ACC112 (cell line): ENCODE measurements around the gene SCNN1A.

Experiments
- H2AFZ ChIP-seq: fragments of 200-600 bp; sonication (generic); one replicate; pipeline ENCODE4 v1.6.0; 2017; ENCODE audit warnings: antibody characterized with exemption, low read length; ENCODE audit not compliant: unreplicated experiment
- H3K27ac ChIP-seq: fragments of 200-600 bp; sonication (generic); 2 replicates; pipeline ENCODE4 v1.5.1; 2014; ENCODE audit warnings: low read depth, mild to moderate bottlenecking, antibody characterized with exemption, low read length, moderate library complexity
- H3K27me3 ChIP-seq: fragments of 200-600 bp; sonication (generic); 2 replicates; pipeline ENCODE4 v1.6.1; 2014; ENCODE audit warnings: mild to moderate bottlenecking, antibody characterized with exemption, low read length, moderate library complexity, mixed read lengths; ENCODE audit not compliant: insufficient read depth
- H3K36me3 ChIP-seq: fragments of 200-600 bp; sonication (generic); 2 replicates; pipeline ENCODE4 v1.6.1; 2016; ENCODE audit warnings: mild to moderate bottlenecking, antibody characterized with exemption, low read length, moderate library complexity, mixed read lengths; ENCODE audit not compliant: insufficient read depth
- H3K4me1 ChIP-seq: fragments of 200-600 bp; sonication (generic); one replicate; pipeline ENCODE4 v1.6.1; 2016; ENCODE audit warnings: low read length, mixed read lengths; ENCODE audit not compliant: insufficient read depth, unreplicated experiment, control insufficient read depth
- H3K4me3 ChIP-seq: fragments of 200-600 bp; sonication (generic); 2 replicates; pipeline ENCODE4 v1.5.1; 2014; ENCODE audit warnings: mild to moderate bottlenecking, low read depth, low read length
- H3K79me2 ChIP-seq: fragments of 200-600 bp; sonication (generic); one replicate; pipeline ENCODE4 v1.6.0; 2016; ENCODE audit warnings: low read length; ENCODE audit not compliant: control insufficient read depth, unreplicated experiment, insufficient read depth

The SCNN1A gene

DNA sequence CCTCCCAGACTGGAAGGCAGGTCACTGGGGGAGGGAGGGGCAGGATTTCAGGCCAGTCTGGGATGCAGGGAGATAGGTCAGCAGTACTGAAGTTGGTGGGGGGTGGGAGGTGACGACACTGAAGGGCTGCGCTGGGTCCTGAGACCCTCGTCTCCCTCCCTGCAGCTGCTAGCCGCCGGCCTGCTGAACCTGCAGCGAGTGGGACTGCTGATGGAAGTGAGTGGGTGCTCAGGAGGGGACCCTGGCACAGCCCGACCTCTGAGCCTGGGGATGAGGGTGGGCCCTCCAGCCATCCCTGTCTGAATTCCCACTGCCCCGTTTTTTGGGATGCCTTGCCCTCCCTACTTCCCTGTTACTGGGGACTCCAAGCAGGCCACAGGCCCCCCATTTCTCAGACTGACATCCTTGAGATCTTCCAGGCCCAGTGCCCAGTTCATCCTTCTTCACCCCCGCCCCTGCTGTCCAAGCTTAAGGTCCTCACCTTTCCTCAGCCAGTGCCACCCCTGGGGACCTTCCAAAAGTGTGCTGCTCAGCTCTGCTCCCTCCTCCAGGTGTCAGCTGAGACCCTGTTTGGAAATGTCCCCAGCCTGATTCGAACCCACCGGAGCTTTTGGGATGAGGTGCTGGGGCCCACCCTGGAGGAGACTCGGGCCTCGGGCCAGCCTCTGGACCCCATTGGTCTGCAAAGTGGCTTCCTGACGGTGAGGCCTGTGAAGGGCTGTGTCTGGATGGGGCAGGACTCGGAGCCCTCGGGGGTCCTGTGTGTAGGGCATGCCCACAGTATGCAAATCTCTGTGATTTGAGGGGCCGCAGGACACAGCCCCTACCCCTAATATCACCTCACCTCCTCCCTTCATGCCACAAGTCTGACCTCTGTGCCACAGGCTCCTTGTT is 59.4 kb downstream of the SCNN1A start:
- Histone ChIP-seq H3K4me3 (no peak overlapping the region), H3K27me3 (peaks cover 5% of the 10 kb centered on the region), H2AFZ (no peak overlapping the region), H3K79me2 (no peaks in the 10 kb centered on the region), H3K36me3 (no peaks in the 10 kb centered on the region), H3K27ac (no peak overlapping the region), H3K4me1 (peaks cover 25% of the 10 kb centered on the region)

DNA sequence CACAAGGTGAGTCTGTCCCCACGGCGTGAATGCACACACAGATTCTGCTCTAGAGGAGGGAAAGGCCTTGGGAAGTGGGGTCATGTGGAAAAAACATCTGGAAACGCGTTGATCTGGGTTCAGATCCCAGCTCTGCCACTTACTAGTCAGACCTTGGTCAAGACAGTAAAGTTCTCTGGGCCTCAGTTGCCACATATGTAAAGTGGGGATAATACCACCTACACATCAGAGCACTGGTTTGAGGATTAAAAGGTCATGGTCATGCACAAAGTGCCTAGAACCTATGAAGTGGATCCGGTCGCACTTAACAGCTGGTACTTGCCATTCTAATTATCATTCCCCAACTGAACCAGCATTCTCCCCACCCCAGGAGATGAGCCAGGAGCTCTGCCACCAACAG is 60.2 kb downstream of the SCNN1A start:
- Histone ChIP-seq H3K4me3 (no peak overlapping the region), H3K4me1 (peaks cover 25% of the 10 kb centered on the region), H3K36me3 (no peaks in the 10 kb centered on the region)

GRCh38 chr12:6314776-6315175 is 60.6 kb downstream of the SCNN1A start:
- peaks cover 25% of the 10 kb centered on the region for H3K4me1 ChIP-seq
- no peak overlapping the region for H3K4me3 ChIP-seq
- no peaks in the 10 kb centered on the region for H3K36me3 ChIP-seq
- H3K79me2 ChIP-seq: no peaks in the 10 kb centered on the region
- no peak overlapping the region for H2AFZ ChIP-seq
- H3K27ac ChIP-seq: no peak overlapping the region
- H3K27me3 ChIP-seq: peaks cover 17% of the 10 kb centered on the region

More for the DNA sequence above, 60.2 kb downstream of the SCNN1A start:
- no peak overlapping the region for H2AFZ ChIP-seq
- no peak overlapping the region for H3K27ac ChIP-seq
- H3K27me3 ChIP-seq: peaks cover 13% of the 10 kb centered on the region
- no peaks in the 10 kb centered on the region for H3K79me2 ChIP-seq

DNA sequence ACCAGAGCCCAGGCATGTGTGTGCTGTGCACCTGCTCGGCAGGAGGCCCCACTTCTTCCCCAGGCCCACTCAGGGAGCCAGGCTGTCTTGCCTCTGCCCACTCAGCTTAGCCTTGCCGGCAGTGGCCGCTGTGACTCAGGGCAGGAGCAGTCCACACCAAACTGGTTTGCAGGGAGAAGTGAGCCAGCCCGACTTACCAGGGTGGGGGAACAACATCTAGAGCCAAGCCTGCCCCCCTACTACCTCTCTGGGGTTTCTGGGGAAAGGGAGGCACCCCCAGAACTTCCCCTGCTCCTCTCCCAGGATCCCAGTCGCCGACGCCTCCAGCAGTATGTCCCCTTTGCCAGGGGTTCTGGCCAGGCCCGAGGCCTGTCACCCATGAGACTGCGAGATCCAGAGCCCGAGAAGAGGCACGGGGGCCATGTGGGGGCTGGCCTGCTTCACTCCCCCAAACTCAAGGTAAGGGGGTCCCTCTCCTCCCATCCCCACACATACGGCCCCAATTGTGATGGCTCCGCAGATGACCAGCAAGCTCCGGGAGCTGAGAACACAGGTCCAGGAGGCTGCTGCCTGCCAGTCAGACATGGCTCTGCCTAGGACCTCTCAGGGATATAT is 61.9 kb downstream of the SCNN1A start:
- Histone ChIP-seq H3K4me3 (no peak overlapping the region), H3K4me1 (peaks cover 25% of the 10 kb centered on the region), H2AFZ (no peak overlapping the region)

GRCh38 chr12:6312529-6313325 is 62.6 kb downstream of the SCNN1A start:
- Histone ChIP-seq H2AFZ (no peak overlapping the region), H3K79me2 (no peaks in the 10 kb centered on the region), H3K4me3 (no peak overlapping the region), H3K27me3 (peaks cover 17% of the 10 kb centered on the region), H3K27ac (peak overlapping the region; percentile 35; the same call in 1 of the 2 replicates), H3K4me1 (peaks cover 25% of the 10 kb centered on the region), H3K36me3 (no peaks in the 10 kb centered on the region)

More for the DNA sequence above, 61.9 kb downstream of the SCNN1A start:
- peaks cover 17% of the 10 kb centered on the region for H3K27me3 ChIP-seq
- no peak overlapping the region for H3K27ac ChIP-seq
- H3K36me3 ChIP-seq: no peaks in the 10 kb centered on the region
- H3K79me2 ChIP-seq: no peaks in the 10 kb centered on the region

DNA sequence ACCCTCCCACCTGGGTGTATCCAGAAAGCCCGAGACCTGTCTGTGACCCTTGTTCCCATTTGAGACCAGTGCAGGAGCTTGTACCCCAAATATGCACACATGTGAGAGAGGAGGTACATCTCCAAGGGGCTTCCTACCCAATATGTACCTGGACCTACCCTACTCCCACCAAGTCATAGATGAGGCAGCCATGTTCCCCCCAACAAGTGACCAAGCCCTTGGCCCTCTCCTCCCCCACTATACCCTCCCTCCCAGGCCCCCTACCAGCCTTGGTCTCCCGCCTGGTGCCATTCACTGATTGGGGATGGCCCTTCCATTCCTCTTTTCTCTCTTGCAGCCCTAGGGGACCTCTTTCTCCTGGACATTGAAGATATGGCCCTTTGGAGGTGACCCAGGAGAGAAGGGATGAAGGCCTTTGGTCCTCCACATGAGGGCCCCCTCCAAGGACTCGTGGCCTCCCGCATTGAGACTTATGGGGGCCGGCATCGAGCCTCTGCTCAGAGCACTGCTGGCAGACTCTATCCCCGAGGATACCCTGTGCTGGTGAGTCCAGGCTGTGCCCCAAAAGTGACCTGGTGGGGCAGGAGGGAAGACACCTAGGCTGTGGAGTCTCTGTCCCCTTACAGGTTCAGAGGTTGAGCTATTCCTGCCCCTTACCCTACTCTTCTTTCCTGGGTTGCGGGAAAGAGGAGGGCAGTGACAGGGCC is 63.4 kb downstream of the SCNN1A start:
- H3K4me1 ChIP-seq: peaks cover 25% of the 10 kb centered on the region
- H3K27ac ChIP-seq: no peak overlapping the region
- H3K36me3 ChIP-seq: no peaks in the 10 kb centered on the region
- no peak overlapping the region for H3K4me3 ChIP-seq
- no peaks in the 10 kb centered on the region for H3K79me2 ChIP-seq
- H2AFZ ChIP-seq: no peak overlapping the region
- peaks cover 17% of the 10 kb centered on the region for H3K27me3 ChIP-seq

GRCh38 chr12:6310771-6311610 is 64.4 kb downstream of the SCNN1A start:
- Histone ChIP-seq H3K4me1 (peaks cover 25% of the 10 kb centered on the region), H3K79me2 (no peaks in the 10 kb centered on the region), H3K36me3 (no peaks in the 10 kb centered on the region), H2AFZ (no peak overlapping the region), H3K4me3 (peak overlapping the region; percentile 60), H3K27me3 (peaks cover 17% of the 10 kb centered on the region), H3K27ac (no peak overlapping the region)

DNA sequence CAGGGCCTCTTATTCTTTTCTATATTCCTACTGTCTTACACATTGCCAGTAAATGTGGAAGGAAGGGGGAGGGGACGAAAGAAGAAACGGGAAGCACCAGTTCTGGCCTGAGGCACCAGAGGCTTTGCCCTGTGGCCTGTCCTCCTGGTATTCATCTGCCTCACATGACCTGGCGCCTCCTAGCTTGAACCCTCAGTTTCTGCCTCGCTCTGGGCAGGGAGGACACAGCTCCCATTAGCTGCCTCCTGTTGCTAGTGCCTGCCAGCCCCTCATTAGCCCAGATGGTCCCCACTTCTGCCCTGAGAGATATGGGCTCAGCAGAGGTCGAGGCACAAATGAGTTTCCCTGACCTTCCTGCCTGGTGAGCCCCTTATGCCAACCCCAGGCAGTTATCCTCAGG is 67.8 kb downstream of the SCNN1A start:
- Histone ChIP-seq H3K4me1 (peaks cover 7% of the 10 kb centered on the region), H3K27me3 (peaks cover 17% of the 10 kb centered on the region), H3K36me3 (no peaks in the 10 kb centered on the region), H2AFZ (no peak overlapping the region), H3K4me3 (no peak overlapping the region), H3K27ac (no peak overlapping the region), H3K79me2 (no peaks in the 10 kb centered on the region)

DNA sequence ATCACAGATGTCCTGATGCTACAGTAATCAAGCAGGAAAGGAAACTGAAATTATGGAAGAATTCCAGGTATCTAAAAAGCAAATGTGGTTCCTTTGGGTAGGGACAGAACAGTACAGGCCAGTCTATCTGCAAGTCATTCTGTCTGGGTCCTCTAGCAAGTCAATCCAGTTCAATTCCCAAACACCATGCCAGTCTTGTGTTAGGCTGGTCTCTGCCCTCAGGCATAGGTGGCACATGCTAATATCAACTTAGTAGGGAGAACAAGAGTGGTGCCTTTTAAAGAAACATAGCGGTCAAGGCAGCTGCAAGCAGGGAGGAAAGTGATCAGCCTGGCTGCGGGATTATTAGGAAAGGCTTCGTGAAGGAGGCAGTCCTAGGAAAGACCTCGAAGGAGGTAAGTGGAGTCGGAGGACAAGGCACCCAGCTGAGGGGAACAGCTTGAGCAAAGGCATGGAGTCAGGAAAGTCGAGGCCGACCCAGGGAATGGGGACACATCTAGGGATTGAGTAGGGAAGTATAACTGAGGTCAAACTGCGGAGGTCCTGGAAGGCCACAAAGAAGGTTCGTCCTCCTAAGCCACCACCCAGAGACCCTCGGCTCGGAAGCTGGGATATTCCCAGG is 68.7 kb downstream of the SCNN1A start:
- Histone ChIP-seq H3K27me3 (peaks cover 17% of the 10 kb centered on the region), H3K79me2 (no peaks in the 10 kb centered on the region), H3K27ac (no peak overlapping the region)

More for the DNA sequence above, 68.7 kb downstream of the SCNN1A start:
- Histone ChIP-seq H3K36me3 (no peaks in the 10 kb centered on the region), H3K4me1 (no peaks in the 10 kb centered on the region), H2AFZ (no peak overlapping the region), H3K4me3 (no peak overlapping the region)
